Activated T-helper 1 cell treated with anti-CD3 and anti-CD28 coated beads, Interleukin-2, amount 50 U/mL, for 16 hours (primary cell): ENCODE data around the gene RANBP2.
"Not testable (repeated sequence)": the region's sequence is repeated elsewhere in the genome, so short reads cannot be mapped to it uniquely, and the experiment has no call there.

ENCODE experiments used
- DNase-seq, 2 donors: peaks; one replicate each; pipeline ENCODE4 v3.0.0-alpha.2; 2020; ENCODE audit warnings: low read depth in 1 of 2, low spot score in 1 of 2

RANBP2 gene

GRCh38 chr2:108719149-108720044, at the start of gene RANBP2:
TSS of gene RANBP2 (plus strand) at chr2:108719482. CDS start at chr2:108719607, 125 bp downstream.
- peak; percentile 87 to 90 for DNase-seq

- DNase-seq = not testable (repeated sequence)
Measured at GRCh38 chr2:108670282-108670681, 49.0 kb upstream of the RANBP2 start.

- DNase-seq = not testable (repeated sequence)
Measured at GRCh38 chr2:108672200-108672805, 47.0 kb upstream of the RANBP2 start.

GRCh38 chr2:108676522-108676921, 42.8 kb upstream of the RANBP2 start:
- DNase-seq = not testable (repeated sequence)

DNA sequence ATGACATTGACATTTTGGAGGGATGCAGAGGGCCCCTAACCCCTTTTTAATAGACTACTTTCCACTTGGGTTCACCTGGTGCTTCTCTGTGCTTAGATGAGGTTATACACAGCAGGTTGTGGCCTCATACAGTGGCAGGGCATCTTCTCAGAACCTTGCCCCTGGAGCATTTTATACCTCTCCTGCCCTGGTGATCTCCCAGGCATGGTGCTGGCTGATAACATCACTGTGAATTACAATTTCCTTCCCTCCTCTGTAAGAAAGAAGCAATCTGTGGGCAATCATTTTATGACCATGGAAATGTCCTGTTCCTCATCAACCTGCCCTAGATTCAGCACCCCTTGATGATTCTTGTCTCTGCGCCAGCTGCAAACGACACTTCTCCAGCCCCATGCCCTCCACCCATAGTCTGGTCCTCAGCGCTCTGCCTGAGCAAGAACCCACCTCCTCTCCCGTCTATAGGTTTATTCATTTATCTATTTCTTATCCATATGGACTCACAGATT, 42.0 kb upstream of the RANBP2 start:
- DNase-seq = not testable (repeated sequence)

- DNase-seq = not testable (repeated sequence)
Measured at GRCh38 chr2:108678198-108678651, 41.1 kb upstream of the RANBP2 start.

GRCh38 chr2:108680805-108681204, 38.5 kb upstream of the RANBP2 start:
- not testable (repeated sequence) for DNase-seq

DNA sequence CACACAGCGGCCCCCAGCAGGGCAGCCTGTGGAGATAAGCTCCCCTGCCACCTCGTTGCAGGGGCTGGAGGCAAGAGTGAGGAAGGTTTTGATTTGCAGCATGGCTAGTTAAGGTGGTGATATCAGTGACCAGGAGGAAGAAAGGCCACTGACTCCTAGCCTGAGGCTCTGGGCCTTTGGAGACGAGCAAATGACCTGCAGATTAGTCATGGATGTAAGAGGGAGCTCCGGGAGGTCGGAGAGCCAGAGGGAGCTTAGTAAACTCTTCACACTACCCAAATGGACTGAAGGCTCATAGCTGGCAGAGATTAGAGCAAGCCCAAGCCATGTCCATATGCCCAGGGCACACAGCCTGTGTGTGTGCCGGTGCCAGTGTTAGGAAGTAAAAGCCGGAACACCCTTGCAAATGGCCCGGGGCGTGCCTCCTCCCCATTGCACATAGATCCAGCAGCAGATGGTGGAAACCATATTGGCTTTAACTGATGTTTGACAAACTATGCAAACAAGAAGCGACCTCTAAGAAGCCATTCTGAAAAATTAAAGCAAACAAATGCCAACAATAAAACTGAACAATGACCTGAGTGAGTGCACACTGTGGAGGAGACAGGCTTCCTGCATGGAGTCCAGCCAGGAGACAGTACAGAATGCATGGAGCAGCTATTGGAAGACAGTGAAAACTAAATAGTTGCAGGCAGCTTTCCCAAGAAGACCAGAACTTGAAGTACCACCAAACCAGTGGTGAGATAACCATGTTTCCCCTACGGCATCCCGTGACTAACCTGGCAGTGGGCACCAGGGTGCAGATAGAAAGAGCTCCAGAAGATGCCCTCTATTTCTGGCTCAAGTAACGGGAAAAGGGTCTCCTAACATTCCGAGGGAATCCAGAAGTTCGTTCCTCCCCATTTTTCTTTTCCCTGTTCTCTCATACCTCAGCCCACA, 30.2 kb upstream of the RANBP2 start:
- DNase-seq = not testable (repeated sequence)

GRCh38 chr2:108690001-108690400, 29.3 kb upstream of the RANBP2 start:
- DNase-seq = not testable (repeated sequence)

- DNase-seq = no peak
Measured at GRCh38 chr2:108691447-108691846, 27.8 kb upstream of the RANBP2 start.

- no peak for DNase-seq
Measured at GRCh38 chr2:108701208-108701607, 18.1 kb upstream of the RANBP2 start.

GRCh38 chr2:108701806-108702205, 17.5 kb upstream of the RANBP2 start:
- no peak for DNase-seq

DNA sequence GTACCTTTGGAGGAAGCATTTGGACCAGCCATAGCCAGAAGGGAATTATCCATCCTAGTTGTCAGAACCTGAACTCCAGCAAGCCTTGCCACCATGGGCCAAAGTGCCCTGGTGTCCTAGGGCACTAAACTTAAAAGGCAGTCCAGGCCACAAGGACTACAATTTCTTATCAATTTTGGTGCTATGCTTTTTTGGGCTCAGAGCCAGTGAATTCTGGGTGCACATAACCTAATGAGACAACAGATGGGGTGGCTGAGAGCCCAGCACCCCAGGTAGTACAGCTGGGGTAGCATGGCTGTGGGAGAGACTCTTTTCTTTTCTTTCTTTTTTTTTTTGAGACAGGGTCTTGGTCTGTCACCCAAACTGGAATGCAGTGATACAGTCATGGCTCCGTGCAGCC, 14.4 kb upstream of the RANBP2 start:
- no peak for DNase-seq

DNA sequence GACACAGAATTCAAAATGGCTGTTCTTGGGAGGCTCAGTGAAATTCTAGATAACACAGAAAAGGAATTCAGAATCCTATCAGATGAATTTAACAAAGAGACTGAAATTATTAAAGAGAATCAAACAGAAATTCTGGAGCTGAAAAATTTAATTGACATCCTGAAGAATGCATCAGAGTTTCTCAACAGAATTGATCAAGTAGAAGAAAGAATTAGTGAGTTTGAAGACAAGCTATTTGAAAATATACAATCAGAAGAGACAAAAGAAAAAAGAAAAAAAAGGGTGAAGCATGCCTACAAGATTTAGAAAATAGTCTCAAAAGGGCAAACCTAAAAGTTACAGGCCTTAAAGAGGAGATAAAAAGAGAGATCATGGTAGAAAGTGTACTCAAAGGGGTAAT, 12.0 kb upstream of the RANBP2 start:
- no peak for DNase-seq

DNA sequence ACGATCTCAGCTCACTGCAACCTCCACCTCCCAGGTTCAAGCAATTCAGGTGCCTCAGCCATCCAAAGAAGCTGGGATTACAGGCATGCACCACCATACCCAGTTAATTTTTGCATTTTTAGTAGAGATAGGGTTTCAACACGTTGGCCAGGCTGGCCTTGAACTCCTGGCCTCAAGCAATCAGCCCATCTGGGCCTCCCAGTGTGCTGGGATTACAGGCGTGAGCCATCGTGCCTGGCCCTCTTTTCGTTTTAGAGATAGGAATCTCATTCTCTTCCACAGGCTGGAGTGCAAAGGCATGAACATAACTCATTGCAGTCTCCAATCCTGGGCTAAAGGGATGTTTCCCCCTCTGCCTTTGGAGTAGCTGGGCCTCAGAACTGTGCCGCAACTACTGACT, 2.3 kb upstream of the RANBP2 start:
- not testable (repeated sequence) for DNase-seq

DNA sequence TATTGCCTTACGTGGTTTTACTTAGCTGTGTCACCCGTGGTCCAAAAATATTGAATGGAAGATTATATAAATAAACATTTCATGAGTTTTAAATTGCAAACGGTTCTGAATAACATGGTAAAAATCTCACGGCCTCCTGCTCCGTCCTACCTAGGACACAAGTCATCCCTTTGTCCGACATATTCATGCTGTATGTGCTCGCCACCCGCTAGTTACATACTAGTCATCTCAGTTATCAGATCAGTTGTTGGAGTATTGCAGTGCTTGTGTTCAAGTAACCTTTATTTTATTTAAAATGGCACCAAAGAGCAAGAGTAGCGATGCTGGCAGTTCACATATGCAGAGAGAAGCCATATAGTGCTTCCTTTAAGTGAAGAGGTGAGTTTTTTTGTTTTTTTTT, 6.8 kb downstream of the RANBP2 start:
- not testable (repeated sequence) for DNase-seq

DNA sequence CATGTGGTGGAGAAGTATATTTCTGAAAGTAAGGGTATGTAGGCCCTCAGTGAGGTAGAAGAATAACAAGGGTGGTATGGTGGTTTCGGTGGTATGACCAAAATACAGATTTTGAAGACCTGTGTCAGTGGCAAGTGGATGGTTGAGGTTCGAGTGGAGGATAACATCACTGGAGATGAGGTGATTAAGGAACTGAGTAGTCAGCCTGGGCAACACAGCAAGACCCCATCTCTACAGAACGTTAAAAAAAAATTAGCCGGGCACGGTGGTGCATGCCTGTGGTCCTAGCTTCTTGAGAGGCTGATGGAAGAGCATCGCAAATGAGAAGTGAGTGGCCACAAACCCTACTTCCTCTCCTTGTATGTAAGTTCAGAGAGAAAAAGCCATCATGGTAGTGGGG, 15.4 kb downstream of the RANBP2 start:
- DNase-seq = not testable (repeated sequence)

- DNase-seq = not testable (repeated sequence)
Measured at GRCh38 chr2:108757973-108758372, 38.7 kb downstream of the RANBP2 start.

DNA sequence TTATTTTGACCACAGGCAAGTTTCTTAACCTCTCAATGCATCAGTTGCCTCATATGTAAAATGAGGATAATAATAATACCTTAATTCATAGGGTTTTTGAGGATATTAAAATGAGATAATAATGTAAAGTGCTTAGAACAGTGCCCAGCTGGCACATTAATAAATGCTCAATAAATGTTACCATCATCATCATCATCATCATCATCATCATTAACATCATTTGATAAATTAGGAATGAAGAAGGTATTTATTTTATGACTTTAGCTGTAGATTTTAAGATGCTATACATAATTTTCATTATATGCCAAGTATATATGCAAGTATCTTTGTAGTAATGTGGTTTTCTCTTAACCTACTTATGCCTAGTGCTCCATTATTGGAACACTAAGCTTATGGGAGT, 43.3 kb downstream of the RANBP2 start:
- DNase-seq = not testable (repeated sequence)

GRCh38 chr2:108766671-108767070, 47.4 kb downstream of the RANBP2 start:
- not testable (repeated sequence) for DNase-seq

DNA sequence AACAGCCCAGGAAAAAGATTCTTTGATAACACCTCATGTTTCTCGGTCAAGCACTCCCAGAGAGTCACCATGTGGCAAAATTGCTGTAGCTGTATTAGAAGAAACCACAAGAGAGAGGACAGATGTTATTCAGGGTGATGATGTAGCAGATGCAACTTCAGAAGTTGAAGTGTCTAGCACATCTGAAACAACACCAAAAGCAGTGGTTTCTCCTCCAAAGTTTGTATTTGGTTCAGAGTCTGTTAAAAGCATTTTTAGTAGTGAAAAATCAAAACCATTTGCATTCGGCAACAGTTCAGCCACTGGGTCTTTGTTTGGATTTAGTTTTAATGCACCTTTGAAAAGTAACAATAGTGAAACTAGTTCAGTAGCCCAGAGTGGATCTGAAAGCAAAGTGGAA, 48.6 kb downstream of the RANBP2 start:
- not testable (repeated sequence) for DNase-seq
